Common myeloid progenitor, CD34-positive (primary cell): ENCODE data around the gene ATXN7L3.

Source experiments
- CTCF ChIA-PET: fragments of 350-600 bp; sonication (Branson Sonifier 250); formaldehyde crosslinking; loops from one replicate; lab custom pipeline; 2021; ENCODE audit warnings: antibody characterized with exemption; lab: Charles Lee
- POLR2A ChIA-PET: fragments of 350-600 bp; sonication (Branson Sonifier 250); formaldehyde crosslinking; loops from one replicate; lab custom pipeline; 2021; ENCODE audit warnings: antibody characterized with exemption; lab: Charles Lee
- DNase-seq, 3 donors: peaks; one replicate each; pipeline versions ENCODE4 v3.0.0 to v3.0.0-alpha.2; 2013
- H3K27ac ChIP-seq, 2 experiments: 1 replicate in 1 of 2; 2 replicates in 1 of 2; pipeline ENCODE4 v1.7.0; 2013; ENCODE audit warnings: inconsistent platforms in 2 of 2, low read length in 2 of 2, mild to moderate bottlenecking in 2 of 2, low read depth in 1 of 2, moderate library complexity in 1 of 2; ENCODE audit not compliant: severe bottlenecking in 2 of 2, insufficient read depth in 1 of 2, poor library complexity in 1 of 2
- H3K27me3 ChIP-seq, 5 experiments: replicated peaks in 2 of 5; 1 replicate in 3 of 5; 2 replicates in 2 of 5; pipeline versions ENCODE4 v1.6.1 to v1.7.0; 2013; ENCODE audit warnings: low read length in 4 of 5, mild to moderate bottlenecking in 2 of 5, moderate library complexity in 2 of 5, inconsistent platforms in 1 of 5; ENCODE audit not compliant: insufficient read depth in 5 of 5, control insufficient read depth in 4 of 5
- H3K36me3 ChIP-seq, 4 experiments: 1 replicate in 2 of 4; 2 replicates in 2 of 4; pipeline versions ENCODE4 v1.6.1 to v1.7.0; 2013; ENCODE audit warnings: low read length in 3 of 4, control low read depth in 1 of 4, mild to moderate bottlenecking in 1 of 4; ENCODE audit not compliant: control insufficient read depth in 4 of 4, insufficient read depth in 4 of 4
- H3K4me1 ChIP-seq, 4 experiments: 1 replicate in 3 of 4; 2 replicates in 1 of 4; pipeline versions ENCODE4 v1.6.1 to v1.7.1; 2013; ENCODE audit warnings: low read length in 3 of 4, mild to moderate bottlenecking in 3 of 4, control low read depth in 1 of 4, inconsistent platforms in 1 of 4, moderate library complexity in 1 of 4; ENCODE audit not compliant: control insufficient read depth in 4 of 4, insufficient read depth in 4 of 4; ENCODE audit errors: control extremely low read depth in 1 of 4
- H3K4me3 ChIP-seq, 7 experiments: 1 replicate in 4 of 7; 2 replicates in 3 of 7; pipeline versions ENCODE4 v1.5.1 to v1.7.0; 2013; ENCODE audit warnings: mild to moderate bottlenecking in 7 of 7, low read length in 6 of 7, moderate library complexity in 6 of 7, inconsistent platforms in 2 of 7, low read depth in 2 of 7, control low read depth in 1 of 7; ENCODE audit not compliant: insufficient read depth in 4 of 7, control insufficient read depth in 1 of 7; ENCODE audit errors: extremely low read depth in 1 of 7
- H3K9me3 ChIP-seq, 5 experiments: 1 replicate in 4 of 5; 2 replicates in 1 of 5; pipeline versions ENCODE4 v1.6.1 to v1.7.1; 2013; ENCODE audit warnings: low read length in 4 of 5, mild to moderate bottlenecking in 2 of 5, inconsistent platforms in 1 of 5, low read depth in 1 of 5, moderate library complexity in 1 of 5; ENCODE audit not compliant: control insufficient read depth in 4 of 5, insufficient read depth in 2 of 5; ENCODE audit errors: control extremely low read depth in 1 of 5
- WGBS: methylation state at CpG from one replicate; pipeline ENCODE4 v1.1.5; 2013; ENCODE audit not compliant: insufficient coverage; 5-methylcytosine and 5-hydroxymethylcytosine counted together

ATXN7L3 gene

GRCh38 chr17:44213403-44214229 is 13.9 kb upstream of the ATXN7L3 start:
- POLR2A ChIA-PET: no interaction called here
- H3K4me1 ChIP-seq: peaks cover 15 to 39% (median 31%) of the 10 kb centered on the region in 4 experiments
- H3K27ac ChIP-seq: no peak overlapping the region
- CTCF ChIA-PET: interaction anchor here (0.7 to 8.8 kb wide), 7 partner anchors 8 to 149 kb away, joined by 3 to 84 read pairs (median 4); partner anchors contain the start of gene FAM171A2
- H3K27me3 ChIP-seq: no peaks in the 10 kb centered on the region
- WGBS: 89% methylated on average over 13 of the region's 15 CpGs
- DNase-seq: no peak
- H3K36me3 ChIP-seq: peaks cover 29 to 82% (median 59%) of the 10 kb centered on the region in 4 experiments
- no peak overlapping the region for H3K4me3 ChIP-seq
- H3K9me3 ChIP-seq: no peaks in the 10 kb centered on the region

GRCh38 chr17:44212507-44213402 is 13.1 kb upstream of the ATXN7L3 start:
- CTCF ChIA-PET: interaction anchor here (0.6 to 8.8 kb wide), 6 partner anchors 9 to 403 kb away, joined by 3 to 84 read pairs (median 12); partner anchors contain the start of gene FAM171A2
- POLR2A ChIA-PET: no interaction called here
- H3K27me3 ChIP-seq: no peaks in the 10 kb centered on the region
- no peak overlapping the region for H3K27ac ChIP-seq
- 95% methylated on average over 20 of the region's 31 CpGs for WGBS
- H3K36me3 ChIP-seq: peaks cover 30 to 87% (median 66%) of the 10 kb centered on the region in 4 experiments
- DNase-seq: no peak
- no peak overlapping the region for H3K4me3 ChIP-seq
- no peaks in the 10 kb centered on the region for H3K9me3 ChIP-seq
- peaks cover 12 to 34% (median 27%) of the 10 kb centered on the region in 4 experiments for H3K4me1 ChIP-seq

- H3K4me3 ChIP-seq: no peak overlapping the region
- peaks cover 32 to 90% (median 73%) of the 10 kb centered on the region in 4 experiments for H3K36me3 ChIP-seq
- H3K27me3 ChIP-seq: no peaks in the 10 kb centered on the region
- ChIA-PET POLR2A (interaction anchor here (1.4 kb wide), 1 partner anchor 8 kb away, joined by 7 read pairs; the partner anchor contains the start of gene UBTF), CTCF (interaction anchor here (0.6 to 8.8 kb wide), 15 partner anchors 8 to 404 kb away, joined by 3 to 84 read pairs (median 14); partner anchors contain the start of genes GRN, SLC25A39 and UBTF)
- no peaks in the 10 kb centered on the region for H3K9me3 ChIP-seq
- no peak for DNase-seq
- H3K27ac ChIP-seq: no peak overlapping the region
- WGBS: 96% methylated on average over 20 of the region's 30 CpGs
- peaks cover 0 to 22% (median 15%) of the 10 kb centered on the region in 4 experiments for H3K4me1 ChIP-seq
Observed at GRCh38 chr17:44211281-44212265, 11.9 kb upstream of the ATXN7L3 start.

DNA sequence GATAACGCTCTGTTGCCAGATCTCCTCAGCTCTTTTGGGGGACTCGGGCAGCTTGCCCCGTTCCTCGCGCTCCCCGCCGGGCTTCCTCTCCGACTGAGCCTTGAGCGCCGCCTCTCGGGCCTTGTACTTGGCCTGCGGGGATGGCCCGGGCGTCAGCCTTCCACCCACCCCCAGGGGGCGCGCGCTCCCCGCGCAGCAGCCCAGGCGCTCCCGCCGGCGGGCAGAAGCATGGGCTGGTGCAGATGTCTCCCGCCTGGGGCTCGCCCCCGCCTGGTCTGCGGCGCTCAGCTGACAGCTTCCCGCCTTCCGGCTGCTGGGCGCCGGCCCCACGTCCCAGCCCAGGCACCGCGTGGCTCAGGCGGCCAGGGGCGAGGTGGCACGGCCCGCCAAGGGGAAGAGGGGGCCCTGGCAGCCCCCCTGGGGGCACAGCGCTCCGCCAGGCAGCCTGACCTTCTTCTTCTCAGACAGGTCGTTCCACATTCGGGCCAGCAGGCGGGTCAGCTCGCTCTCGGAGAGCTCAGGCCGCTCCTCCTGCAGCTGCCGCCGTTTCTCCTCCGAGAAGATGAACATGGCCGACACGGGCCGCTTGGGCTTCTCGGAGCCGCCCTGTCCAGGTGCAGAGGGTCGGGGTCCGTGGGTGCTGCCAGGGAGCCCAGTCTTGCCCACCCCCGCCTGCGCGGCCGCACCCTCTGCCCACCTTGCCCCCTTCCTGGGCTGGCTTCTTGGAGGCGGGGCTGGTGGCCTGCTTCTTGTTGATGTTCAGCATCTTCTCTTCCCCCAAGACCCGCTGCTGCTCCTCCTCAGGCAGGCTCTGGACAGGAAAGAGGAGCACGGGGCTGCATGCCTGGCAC is 10.9 kb upstream of the ATXN7L3 start:
- H3K4me3 ChIP-seq: peak overlapping the region in 1 of 7 experiments; percentile 17
- H3K4me1 ChIP-seq: peaks cover 0 to 15% (median 11%) of the 10 kb centered on the region in 4 experiments
- no peak overlapping the region for H3K27ac ChIP-seq

DNA sequence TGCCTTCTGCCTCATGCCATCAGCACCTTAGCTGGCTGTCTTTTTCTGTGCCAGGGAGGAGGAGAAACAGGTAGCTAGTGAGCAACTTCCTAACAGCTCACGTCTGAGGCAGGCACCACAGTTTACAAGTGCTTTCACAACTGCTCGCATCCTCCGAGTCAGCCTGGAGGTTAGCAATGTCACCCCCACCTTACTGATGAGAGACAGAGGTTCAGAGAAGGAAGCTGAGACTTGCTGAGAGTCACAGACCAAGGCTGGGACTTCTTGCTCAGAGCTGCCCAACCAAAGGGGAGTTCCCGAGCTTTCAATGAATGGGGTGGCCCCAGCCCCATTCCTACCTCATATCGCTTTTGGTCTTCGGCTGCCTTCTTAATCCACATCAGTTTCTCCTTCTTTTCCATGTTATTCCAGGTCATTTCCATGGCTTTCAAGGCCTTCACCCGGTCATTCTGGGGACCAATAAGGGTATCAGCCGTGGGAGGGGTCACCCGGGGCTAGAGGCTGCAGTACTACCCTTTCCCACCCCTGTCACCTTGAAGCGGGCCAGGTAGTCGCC is 10.2 kb upstream of the ATXN7L3 start:
- WGBS: 90% methylated on average over 9 of the region's 11 CpGs
- H3K4me3 ChIP-seq: peak overlapping the region in 1 of 7 experiments; percentile 17
- no peaks in the 10 kb centered on the region for H3K9me3 ChIP-seq
- peaks cover 21 to 78% (median 59%) of the 10 kb centered on the region in 4 experiments for H3K36me3 ChIP-seq
- H3K27ac ChIP-seq: no peak overlapping the region
- H3K27me3 ChIP-seq: no peaks in the 10 kb centered on the region
- ChIA-PET POLR2A (interaction anchor here (1.4 kb wide), 1 partner anchor 10 kb away, joined by 7 read pairs; the partner anchor contains the start of gene UBTF), CTCF (interaction anchor here (0.7 to 8.8 kb wide), 37 partner anchors 9 to 215 kb away, joined by 3 to 84 read pairs (median 5); partner anchors contain the start of genes FAM171A2, GRN, SLC25A39 and UBTF)
- H3K4me1 ChIP-seq: peaks cover 0 to 15% (median 11%) of the 10 kb centered on the region in 4 experiments
- DNase-seq: no peak

More for the DNA sequence above, 10.9 kb upstream of the ATXN7L3 start:
- POLR2A ChIA-PET: interaction anchor here (1.4 kb wide), 1 partner anchor 9 kb away, joined by 7 read pairs; the partner anchor contains the start of gene UBTF
- WGBS: 32% methylated on average over 58 of the region's 64 CpGs
- no peaks in the 10 kb centered on the region for H3K9me3 ChIP-seq
- no peaks in the 10 kb centered on the region for H3K27me3 ChIP-seq
- peak; percentile 90 to 96 (median 94) for DNase-seq
- H3K36me3 ChIP-seq: peaks cover 27 to 85% (median 66%) of the 10 kb centered on the region in 4 experiments
- CTCF ChIA-PET: interaction anchor here (0.7 to 8.8 kb wide), 35 partner anchors 9 to 214 kb away, joined by 3 to 84 read pairs (median 5); partner anchors contain the start of genes GRN, SLC25A39 and UBTF
